ENCODE data around the gene BPIFB2.

Gene BPIFB2

GRCh38 chr20:32983459-32984112, 23.9 kb upstream of the BPIFB2 start:
- no peaks in the 10 kb centered on the region for H3K4me1 ChIP-seq (ENCODE audit: low read depth, poor library complexity, severe bottlenecking)
- no peaks in the 10 kb centered on the region for H3K36me3 ChIP-seq (ENCODE audit: insufficient read depth)
- H3K9ac ChIP-seq, result no peak overlapping the region
- no peak overlapping the region for H3K4me3 ChIP-seq (IDR thresholded peaks at IDR 0.05; ENCODE audit: insufficient read depth, low read depth, low read length)
- no peaks in the 10 kb centered on the region for H3K79me2 ChIP-seq (ENCODE audit: insufficient read depth, low read depth)
- H3K27ac ChIP-seq, result no peak overlapping the region
- no peak overlapping the region for H2AFZ ChIP-seq (ENCODE audit: low read depth)
- H4K20me1 ChIP-seq (ENCODE audit: insufficient read depth), result no peaks in the 10 kb centered on the region
- no peaks in the 10 kb centered on the region; the same call in 1 of the 2 replicates for H3K27me3 ChIP-seq (ENCODE audit: insufficient read depth, low read depth)
- no peak overlapping the region for H3K4me2 ChIP-seq
- no peak for TF ChIP-seq CTCF (conservative IDR thresholded peaks at IDR 0.05; ENCODE audit: low read depth, low read length)

- no peak for TF ChIP-seq CTCF (conservative IDR thresholded peaks at IDR 0.05; ENCODE audit: low read depth, low read length)
- no peaks in the 10 kb centered on the region for H4K20me1 ChIP-seq (ENCODE audit: insufficient read depth)
- H3K27ac ChIP-seq, result no peak overlapping the region
- no peaks in the 10 kb centered on the region for H3K4me1 ChIP-seq (ENCODE audit: low read depth, poor library complexity, severe bottlenecking)
- no peak overlapping the region for H3K4me3 ChIP-seq (IDR thresholded peaks at IDR 0.05; ENCODE audit: insufficient read depth, low read depth, low read length)
- H3K36me3 ChIP-seq (ENCODE audit: insufficient read depth), result no peaks in the 10 kb centered on the region
- H2AFZ ChIP-seq (ENCODE audit: low read depth), result no peak overlapping the region
- H3K9ac ChIP-seq, result no peak overlapping the region
- H3K79me2 ChIP-seq (ENCODE audit: insufficient read depth, low read depth), result no peaks in the 10 kb centered on the region
- no peaks in the 10 kb centered on the region; the same call in 1 of the 2 replicates for H3K27me3 ChIP-seq (ENCODE audit: insufficient read depth, low read depth)
- H3K4me2 ChIP-seq, result no peak overlapping the region
Observed at GRCh38 chr20:32984196-32984595, 23.3 kb upstream of the BPIFB2 start.

DNA sequence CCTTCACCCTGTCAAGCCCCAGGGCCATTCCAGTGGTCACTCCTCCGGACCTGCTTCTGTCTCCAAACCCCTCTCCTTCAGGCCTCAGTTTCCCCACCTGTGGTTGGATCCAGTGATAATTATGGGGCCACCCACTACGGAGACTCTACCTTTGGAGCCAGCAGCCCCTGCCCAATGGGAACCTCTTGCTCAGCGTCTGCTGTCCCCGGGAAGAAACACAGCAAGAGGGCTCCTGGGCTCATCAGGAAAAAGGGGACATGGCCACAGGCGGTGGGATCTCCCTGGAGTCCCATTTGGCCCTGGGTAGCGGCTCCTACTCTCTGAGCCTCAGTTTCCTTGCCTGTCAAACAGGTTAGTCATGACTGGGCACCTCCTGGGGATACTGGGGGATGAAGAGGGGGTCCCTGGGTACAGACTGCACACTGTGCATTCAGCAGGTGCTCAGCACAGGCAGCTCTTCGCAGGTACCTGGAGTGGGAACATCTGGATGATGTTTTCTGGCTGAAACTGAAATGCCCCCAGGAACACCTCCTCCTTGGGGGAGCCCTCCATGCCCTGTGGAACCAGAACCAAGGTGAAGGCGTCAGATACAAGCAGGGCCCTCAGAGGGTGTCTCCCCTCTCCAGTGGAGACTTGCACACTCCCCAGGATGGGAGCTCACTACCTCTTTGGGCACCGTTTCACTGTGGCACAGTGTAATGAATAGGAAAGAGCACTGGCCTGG, 22.7 kb upstream of the BPIFB2 start:
- Histone ChIP-seq H2AFZ (ENCODE audit: low read depth) (no peak overlapping the region), H3K27ac (no peak overlapping the region), H3K4me1 (ENCODE audit: low read depth, poor library complexity, severe bottlenecking) (no peaks in the 10 kb centered on the region), H3K27me3 (ENCODE audit: insufficient read depth, low read depth) (no peaks in the 10 kb centered on the region; the same call in 1 of the 2 replicates), H3K79me2 (ENCODE audit: insufficient read depth, low read depth) (no peaks in the 10 kb centered on the region), H3K4me2 (no peak overlapping the region), H4K20me1 (ENCODE audit: insufficient read depth) (no peaks in the 10 kb centered on the region), H3K4me3 (IDR thresholded peaks at IDR 0.05; ENCODE audit: insufficient read depth, low read depth, low read length) (no peak overlapping the region), H3K9ac (no peak overlapping the region), H3K36me3 (ENCODE audit: insufficient read depth) (no peaks in the 10 kb centered on the region)
- TF ChIP-seq CTCF (conservative IDR thresholded peaks at IDR 0.05; ENCODE audit: low read depth, low read length), result no peak

DNA sequence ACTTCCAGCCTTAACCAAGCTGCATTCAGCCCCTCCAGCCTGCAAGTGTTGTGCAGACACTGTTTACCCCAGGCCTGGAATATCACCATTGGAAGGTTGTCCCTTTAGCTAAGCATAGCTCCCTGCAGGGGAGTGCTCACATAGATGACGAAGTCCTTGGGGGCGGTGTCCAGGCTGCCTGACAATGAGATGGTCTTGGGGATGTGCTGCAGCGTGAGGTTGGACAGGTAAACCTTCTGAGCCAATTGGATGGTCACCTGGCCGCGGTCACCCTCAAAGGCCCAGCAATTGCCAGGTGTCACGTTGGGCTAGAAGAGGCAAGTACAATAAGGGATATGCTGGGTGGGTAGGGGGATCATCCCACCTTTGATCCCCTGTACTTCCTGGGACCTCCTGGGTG, 21.9 kb upstream of the BPIFB2 start:
- H3K79me2 ChIP-seq (ENCODE audit: insufficient read depth, low read depth), result no peaks in the 10 kb centered on the region
- no peaks in the 10 kb centered on the region for H4K20me1 ChIP-seq (ENCODE audit: insufficient read depth)
- H3K27ac ChIP-seq, result no peak overlapping the region
- H3K9ac ChIP-seq, result no peak overlapping the region
- no peak for TF ChIP-seq CTCF (conservative IDR thresholded peaks at IDR 0.05; ENCODE audit: low read depth, low read length)
- no peaks in the 10 kb centered on the region; the same call in 1 of the 2 replicates for H3K27me3 ChIP-seq (ENCODE audit: insufficient read depth, low read depth)
- no peaks in the 10 kb centered on the region for H3K4me1 ChIP-seq (ENCODE audit: low read depth, poor library complexity, severe bottlenecking)
- H2AFZ ChIP-seq (ENCODE audit: low read depth), result no peak overlapping the region
- no peaks in the 10 kb centered on the region for H3K36me3 ChIP-seq (ENCODE audit: insufficient read depth)
- no peak overlapping the region for H3K4me3 ChIP-seq (IDR thresholded peaks at IDR 0.05; ENCODE audit: insufficient read depth, low read depth, low read length)
- H3K4me2 ChIP-seq, result no peak overlapping the region

All from KMS-11 (cell line).